GM12878 (cell line): Measurements from ENCODE around the gene PXMP2. TPM values are rescaled to one million over a fixed set of nuclear protein-coding genes. Genes with fewer than 3 reads are reported as not detected.

Source experiments
- BMI1 ChIP-seq: fragments of 450-650 bp; IDR thresholded peaks from 2 replicates; pipeline ENCODE4 v1.6.1; 2016; ENCODE audit warnings: mild to moderate bottlenecking, moderate library complexity, borderline replicate concordance
- CHD1 ChIP-seq: IDR thresholded peaks from 2 replicates; pipeline ENCODE4 v1.6.1; 2012; ENCODE audit warnings: low read depth, low read length, improper control_type of control experiment
- CHD2 ChIP-seq: IDR thresholded peaks from 2 replicates; pipeline ENCODE4 v1.6.1; 2011; ENCODE audit warnings: low read depth, low read length, improper control_type of control experiment, borderline replicate concordance
- CHD4 ChIP-seq: fragments of 200-600 bp; sonication (generic); IDR thresholded peaks from 2 replicates; pipeline ENCODE4 v1.6.1; 2016; ENCODE audit warnings: mild to moderate bottlenecking
- E2F4 ChIP-seq: IDR thresholded peaks from 2 replicates; pipeline ENCODE4 v1.6.1; 2012; ENCODE audit warnings: low read depth, low read length, improper control_type of control experiment
- ESRRA ChIP-seq: IDR thresholded peaks from 2 replicates; pipeline ENCODE4 v1.6.1; 2012; ENCODE audit warnings: mild to moderate bottlenecking, low read length, improper control_type of control experiment
- FOXM1 ChIP-seq: IDR thresholded peaks from 2 replicates; pipeline ENCODE4 v1.6.1; 2012; ENCODE audit warnings: low read depth, mild to moderate bottlenecking, inconsistent platforms, low read length, moderate library complexity
- KDM1A ChIP-seq: fragments of 200-600 bp; sonication (generic); IDR thresholded peaks from 2 replicates; pipeline ENCODE4 v1.6.1; 2016; ENCODE audit warnings: borderline replicate concordance
- KLF5 ChIP-seq: fragments of 450-650 bp; IDR thresholded peaks from 2 replicates; pipeline ENCODE4 v1.6.1; 2014; ENCODE audit warnings: mild to moderate bottlenecking; ENCODE audit not compliant: partially characterized antibody
- MYB ChIP-seq: fragments of 150-350 bp; IDR thresholded peaks from 2 replicates; pipeline ENCODE4 v1.6.1; 2014; ENCODE audit warnings: mild to moderate bottlenecking, low read depth, low read length, borderline replicate concordance
- PKNOX1 ChIP-seq: fragments of 450-650 bp; IDR thresholded peaks from 2 replicates; pipeline ENCODE4 v1.6.1; 2016; ENCODE audit warnings: mild to moderate bottlenecking
- POLR2AphosphoS2 ChIP-seq: IDR thresholded peaks from 2 replicates; pipeline ENCODE4 v1.6.1; 2011; ENCODE audit warnings: low read depth, mild to moderate bottlenecking, low read length, improper control_type of control experiment, moderate library complexity
- PRDM15 ChIP-seq: fragments of 450-650 bp; formaldehyde crosslinking; IDR thresholded peaks from 2 replicates; pipeline ENCODE4 v1.4.0; 2020; ENCODE audit warnings: mild to moderate bottlenecking, moderate library complexity
- RBBP5 ChIP-seq: fragments of 200-600 bp; sonication (generic); conservative IDR thresholded peaks from 2 replicates; pipeline ENCODE4 v1.6.1; 2016
- USF2 ChIP-seq: IDR thresholded peaks from 2 replicates; pipeline ENCODE4 v1.6.1; 2011; ENCODE audit warnings: low read depth, low read length, improper control_type of control experiment, borderline replicate concordance
- WRNIP1 ChIP-seq: IDR thresholded peaks from 2 replicates; pipeline ENCODE4 v1.6.1; 2011; ENCODE audit warnings: low read depth, low read length, improper control_type of control experiment, borderline replicate concordance
- YBX1 ChIP-seq: fragments of 450-650 bp; IDR thresholded peaks from 2 replicates; pipeline ENCODE4 v1.6.1; 2016; ENCODE audit warnings: antibody characterized with exemption
- ZNF622 ChIP-seq: fragments of 450-650 bp; IDR thresholded peaks from 2 replicates; pipeline ENCODE4 v1.6.1; 2017; ENCODE audit warnings: mild to moderate bottlenecking, inconsistent platforms
- ZZZ3 ChIP-seq: IDR thresholded peaks from 2 replicates; pipeline ENCODE4 v1.6.1; 2011; ENCODE audit warnings: low read depth; ENCODE audit not compliant: control insufficient read depth, insufficient read length
- polyA plus RNA-seq, 11 experiments: library from polyadenylated mRNA; depleted of rRNA in 4 of 11; unstranded in 6 of 11; stranded (reverse) in 5 of 11; fragments of >200 nt; fragmentation: Nextera tagmentation in 4 of 11; fragmentation: Illumina TruSeq in 1 of 11; extraction: Ambion mirVana in 4 of 11; extraction: Trizol in 1 of 11; gene quantifications; 1 replicate in 1 of 11; 2 replicates in 10 of 11; pipeline versions ENCODE4 v1.2.1 to v1.2.3, GENCODE V29; 2011 to 2016; ENCODE audit warnings: inconsistent platforms in 2 of 11, missing spikeins in 2 of 11, low read depth in 1 of 11
- total RNA-seq, 4 experiments: library from RNA; depleted of rRNA in 3 of 4; stranded (reverse); fragments of >200 nt in 3 of 4; fragmentation: Illumina TruSeq in 1 of 4; extraction: Trizol in 1 of 4; gene quantifications; 2 replicates each; pipeline versions ENCODE4 v1.2.1 to v1.2.3, GENCODE V29; 2013 to 2021
- TF ChIP-seq, protein P1 (sequence below): fragments of 450-650 bp; IDR thresholded peaks from 2 replicates; pipeline ENCODE4 v1.6.1; 2017; ENCODE audit warnings: low read depth, mild to moderate bottlenecking, moderate library complexity

The PXMP2 gene
- total and polyA plus RNA-seq, 10 of the 15 experiments (the other 5 are each of a cell fraction or from before 2014, with no cell fraction given), result 4.0 to 97.8 (median 42.0) TPM

DNA sequence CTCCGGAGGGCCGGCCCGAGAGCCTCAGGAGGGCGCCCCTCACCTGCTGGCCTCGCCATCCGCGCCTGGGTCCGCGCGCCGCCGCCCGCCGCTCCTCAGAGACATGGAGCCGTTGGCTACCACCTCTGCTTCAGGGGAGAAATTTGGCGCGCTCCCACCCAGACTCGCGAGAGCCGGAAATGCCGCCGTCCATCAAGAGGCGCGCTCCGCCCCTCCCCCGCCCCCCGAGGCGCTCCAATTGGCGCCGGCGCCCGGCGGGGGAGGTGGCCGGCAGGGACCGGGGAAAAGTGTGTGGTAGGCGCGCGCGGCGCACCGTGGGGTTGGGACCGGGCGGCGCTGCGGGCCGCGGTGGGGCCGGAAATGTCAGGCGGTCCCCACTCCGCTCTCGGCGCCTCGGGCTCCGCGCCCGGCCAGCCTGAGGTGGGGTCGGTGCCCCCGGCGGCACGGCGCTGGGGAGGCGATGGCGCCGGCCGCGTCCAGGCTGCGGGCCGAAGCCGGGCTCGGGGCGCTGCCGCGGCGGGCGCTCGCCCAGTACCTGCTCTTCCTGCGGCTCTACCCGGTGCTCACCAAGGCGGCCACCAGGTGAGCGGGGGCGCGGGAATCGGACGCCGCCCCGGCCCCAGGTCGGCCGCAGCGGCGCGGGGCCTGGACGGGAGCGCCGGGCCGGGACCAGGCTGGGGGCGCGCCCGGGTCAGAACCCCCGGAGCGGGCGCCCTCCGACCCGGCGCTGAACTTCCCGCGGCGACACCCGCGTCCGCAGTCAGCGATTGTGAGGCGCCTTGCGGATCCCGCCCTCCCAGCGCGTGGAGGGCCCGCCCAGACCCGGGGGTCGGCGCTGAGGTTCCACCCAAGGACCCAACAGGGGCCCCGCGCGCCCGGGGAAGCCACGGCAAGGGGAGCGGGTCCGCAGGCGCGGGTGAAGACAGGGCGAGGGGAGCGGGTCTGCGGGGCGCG, at the start of gene PXMP2, which contains the start of gene POLE (continued):
- no peak for TF ChIP-seq BMI1
- no peak for TF ChIP-seq CHD4
- peak; percentile 62; the same call in 1 of the 2 replicates for TF ChIP-seq POLR2AphosphoS2
- peak; percentile 85 for TF ChIP-seq KLF5
- no peak for TF ChIP-seq USF2
- TF ChIP-seq PKNOX1, result peak; percentile 97
- no peak for TF ChIP-seq ZNF622
- no peak for TF ChIP-seq WRNIP1
- TF ChIP-seq KDM1A, result no peak
- peak; percentile 100 for TF ChIP-seq CHD2
- peak; percentile 96 for TF ChIP-seq E2F4
- no peak for TF ChIP-seq CHD1
- TF ChIP-seq PRDM15 (CRISPR knock-in tag), result no peak
- no peak for TF ChIP-seq YBX1
- TF ChIP-seq ESRRA, result 0 out of 2 replicates have a peak, but pooled peaks have one; percentile 25
- TF ChIP-seq, protein P1, sequence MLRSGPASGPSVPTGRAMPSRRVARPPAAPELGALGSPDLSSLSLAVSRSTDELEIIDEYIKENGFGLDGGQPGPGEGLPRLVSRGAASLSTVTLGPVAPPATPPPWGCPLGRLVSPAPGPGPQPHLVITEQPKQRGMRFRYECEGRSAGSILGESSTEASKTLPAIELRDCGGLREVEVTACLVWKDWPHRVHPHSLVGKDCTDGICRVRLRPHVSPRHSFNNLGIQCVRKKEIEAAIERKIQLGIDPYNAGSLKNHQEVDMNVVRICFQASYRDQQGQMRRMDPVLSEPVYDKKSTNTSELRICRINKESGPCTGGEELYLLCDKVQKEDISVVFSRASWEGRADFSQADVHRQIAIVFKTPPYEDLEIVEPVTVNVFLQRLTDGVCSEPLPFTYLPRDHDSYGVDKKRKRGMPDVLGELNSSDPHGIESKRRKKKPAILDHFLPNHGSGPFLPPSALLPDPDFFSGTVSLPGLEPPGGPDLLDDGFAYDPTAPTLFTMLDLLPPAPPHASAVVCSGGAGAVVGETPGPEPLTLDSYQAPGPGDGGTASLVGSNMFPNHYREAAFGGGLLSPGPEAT, result no peak
- no peak for TF ChIP-seq RBBP5
- no peak for TF ChIP-seq ZZZ3
- TF ChIP-seq FOXM1, result no peak
- TF ChIP-seq MYB, result no peak
